ENCODE results near the gene PLCG2. TPM values are rescaled to one million over a fixed set of nuclear protein-coding genes. Genes with fewer than 3 reads are reported as not detected.

PLCG2 gene
- total and polyA plus RNA-seq, 2 of the 8 experiments (the other 6 are each of a cell fraction or from before 2014, with no cell fraction given) = 6.1 to 6.9 TPM

DNA sequence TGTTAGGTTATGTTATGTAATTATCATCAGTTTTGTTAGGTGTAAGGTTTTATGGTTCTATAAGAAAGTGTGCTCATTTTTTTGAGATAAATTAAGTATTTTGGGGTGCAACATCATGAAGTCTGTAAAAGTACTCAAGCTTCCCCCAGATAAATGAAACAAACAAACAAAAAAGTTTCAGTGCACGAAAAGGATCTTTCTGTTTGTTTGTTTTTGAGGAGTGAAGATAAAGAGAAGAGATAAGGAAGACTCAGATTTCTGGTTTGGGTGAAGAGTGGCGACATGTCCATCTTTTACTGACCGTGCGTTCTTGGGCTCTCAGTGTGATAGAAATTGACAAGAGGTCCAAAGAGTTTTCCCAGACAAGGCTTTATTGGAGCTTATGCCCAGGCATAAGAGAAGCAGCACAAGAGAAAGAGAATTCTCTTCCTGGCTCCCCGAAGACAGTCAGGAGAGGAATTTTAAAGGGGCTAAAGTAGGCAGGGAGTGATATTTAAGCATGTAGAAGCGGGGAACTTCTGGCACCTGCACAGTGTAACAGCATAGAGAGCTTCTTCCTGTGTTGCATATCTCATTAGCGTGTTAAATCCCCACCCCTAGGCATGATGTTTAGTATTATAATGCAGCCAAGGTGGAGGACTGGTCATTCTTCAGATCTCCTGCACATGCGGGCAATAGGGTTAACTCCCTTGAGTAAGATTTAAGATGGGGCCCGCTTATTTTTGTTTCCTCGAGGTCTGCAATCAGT, 71.3 kb downstream of the PLCG2 start:
- H3K14ac ChIP-seq (ENCODE audit: insufficient read length) = no peak overlapping the region
- DNase-seq (ENCODE audit: low read depth in 1 of 2, low spot score in 2 of 2) (no peak), FAIRE-seq (no peak)
- H2AFZ ChIP-seq (ENCODE audit: low read length) = no peak overlapping the region
- no peaks in the 10 kb centered on the region for H3K36me3 ChIP-seq (ENCODE audit: control insufficient read depth in 2 of 4, insufficient read depth in 4 of 4, low read length in 3 of 4)
- no peaks in the 10 kb centered on the region for H4K20me1 ChIP-seq (replicated peaks in 1 of 2; ENCODE audit: control insufficient read depth in 1 of 2, insufficient read depth in 2 of 2, low read length in 2 of 2)
- no peak overlapping the region for H2AK5ac ChIP-seq (ENCODE audit: low read depth, low read length)
- no peak overlapping the region for H4K8ac ChIP-seq (ENCODE audit: extremely low read depth, insufficient read depth, low read length)
- H3K4me1 ChIP-seq (replicated peaks in 1 of 4; ENCODE audit: control insufficient read depth in 3 of 4, insufficient read depth in 4 of 4, low read length in 3 of 4) = peaks cover 0 to 8% (median 2%) of the 10 kb centered on the region in 4 experiments; a peak in 4 of 7 replicates
- H3K4ac ChIP-seq (replicated peaks; ENCODE audit: insufficient read length, low read depth, low read length) = no peak overlapping the region
- H3K4me2 ChIP-seq (ENCODE audit: insufficient read depth in 1 of 2, low read depth in 2 of 2, low read length in 2 of 2) = no peak overlapping the region
- no peak overlapping the region for H2BK120ac ChIP-seq (replicated peaks; ENCODE audit: low read depth, low read length)
- no peak overlapping the region for H3K4me3 ChIP-seq (ENCODE audit: extremely low read depth in 1 of 4, insufficient read depth in 2 of 4, low read depth in 3 of 4, low read length in 4 of 4)
- no peak overlapping the region for H4K91ac ChIP-seq (replicated peaks; ENCODE audit: insufficient read length, low read length)
- no peak overlapping the region for H3K18ac ChIP-seq (ENCODE audit: extremely low read depth, low read length)
- no peak overlapping the region for H2BK5ac ChIP-seq (ENCODE audit: low read depth, low read length)
- no peak overlapping the region for H4K5ac ChIP-seq (ENCODE audit: insufficient read length, low read depth, low read length)
- H2BK12ac ChIP-seq (ENCODE audit: low read depth, low read length) = no peak overlapping the region
- no peaks in the 10 kb centered on the region for H3K79me2 ChIP-seq (ENCODE audit: control insufficient read depth in 1 of 2, insufficient read depth in 2 of 2, low read length in 2 of 2)
- no peaks in the 10 kb centered on the region for H3K27me3 ChIP-seq (replicated peaks in 1 of 4; ENCODE audit: control insufficient read depth in 3 of 4, extremely low read depth in 1 of 4, insufficient read depth in 3 of 4, low read length in 3 of 4)
- ChIA-PET CTCF (ENCODE audit: partially characterized antibody) (interaction anchor here (0.6 to 2.8 kb wide), 3 partner anchors 8 to 15 kb away, joined by 3 to 17 read pairs (median 3); no protein-coding TSS in a partner anchor), POLR2A (ENCODE audit: partially characterized antibody) (no interaction called here)
- 93% methylated on average over 10 of the region's 10 CpGs; no CpG with 5 or more reads in 1 of the 2 experiments for WGBS, 2 experiments (ENCODE audit: extremely low coverage in 1 of 2, insufficient coverage in 1 of 2, insufficient read length in 1 of 2, insufficient replicate concordance in 2 of 2, low coverage in 1 of 2, low lambda C conversion rate in 2 of 2, missing lambda C conversion rate in 1 of 2)
- no peak overlapping the region for H3K27ac ChIP-seq (ENCODE audit: low read depth, low read length)
- H3K9ac ChIP-seq (replicated peaks in 1 of 4; ENCODE audit: extremely low read depth in 1 of 4, low read depth in 3 of 4, low read length in 3 of 4) = no peak overlapping the region
- no peak overlapping the region for H2BK15ac ChIP-seq (ENCODE audit: low read length)
- no peak overlapping the region for H3K23ac ChIP-seq (ENCODE audit: insufficient read length)
- no peaks in the 10 kb centered on the region for H3K23me2 ChIP-seq (ENCODE audit: low read depth, low read length)
- H3K79me1 ChIP-seq (ENCODE audit: low read depth, low read length) = no peaks in the 10 kb centered on the region
- H3K56ac ChIP-seq (replicated peaks; ENCODE audit: insufficient read length, low read depth, low read length) = no peak overlapping the region
- H2BK20ac ChIP-seq (ENCODE audit: low read length) = no peak overlapping the region
- no peaks in the 10 kb centered on the region for H3K9me3 ChIP-seq (ENCODE audit: insufficient read depth in 2 of 2, low read depth in 1 of 2, low read length in 1 of 2)
- no peak for TF ChIP-seq JUN (IDR thresholded peaks at IDR 0.05; ENCODE audit: low read depth, low read length)
- no peak for TF ChIP-seq GABPA (IDR thresholded peaks at IDR 0.05; ENCODE audit: borderline replicate concordance, insufficient read depth, low read length)
- TF ChIP-seq PHF8 (conservative IDR thresholded peaks at IDR 0.05; ENCODE audit: low read depth, low read length) = no peak
- no peak for TF ChIP-seq POU5F1 (IDR thresholded peaks at IDR 0.05; ENCODE audit: low read depth, low read length)
- TF ChIP-seq, protein P1, sequence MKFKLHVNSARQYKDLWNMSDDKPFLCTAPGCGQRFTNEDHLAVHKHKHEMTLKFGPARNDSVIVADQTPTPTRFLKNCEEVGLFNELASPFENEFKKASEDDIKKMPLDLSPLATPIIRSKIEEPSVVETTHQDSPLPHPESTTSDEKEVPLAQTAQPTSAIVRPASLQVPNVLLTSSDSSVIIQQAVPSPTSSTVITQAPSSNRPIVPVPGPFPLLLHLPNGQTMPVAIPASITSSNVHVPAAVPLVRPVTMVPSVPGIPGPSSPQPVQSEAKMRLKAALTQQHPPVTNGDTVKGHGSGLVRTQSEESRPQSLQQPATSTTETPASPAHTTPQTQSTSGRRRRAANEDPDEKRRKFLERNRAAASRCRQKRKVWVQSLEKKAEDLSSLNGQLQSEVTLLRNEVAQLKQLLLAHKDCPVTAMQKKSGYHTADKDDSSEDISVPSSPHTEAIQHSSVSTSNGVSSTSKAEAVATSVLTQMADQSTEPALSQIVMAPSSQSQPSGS (IDR thresholded peaks at IDR 0.05; ENCODE audit: low read length) = no peak
